HG02678 (cell line): ENCODE data around the gene HSPB2.
A peak's percentile ranks its signal among the peaks of the same experiment; 100 is the strongest.

Source experiments
- ATAC-seq: cut with Tn5 transposase; IDR thresholded peaks from one replicate; pipeline ENCODE4 v1.9.1; 2021; ENCODE audit warnings: mild to moderate bottlenecking, moderate library complexity; ENCODE audit not compliant: unreplicated experiment

The HSPB2 gene

DNA sequence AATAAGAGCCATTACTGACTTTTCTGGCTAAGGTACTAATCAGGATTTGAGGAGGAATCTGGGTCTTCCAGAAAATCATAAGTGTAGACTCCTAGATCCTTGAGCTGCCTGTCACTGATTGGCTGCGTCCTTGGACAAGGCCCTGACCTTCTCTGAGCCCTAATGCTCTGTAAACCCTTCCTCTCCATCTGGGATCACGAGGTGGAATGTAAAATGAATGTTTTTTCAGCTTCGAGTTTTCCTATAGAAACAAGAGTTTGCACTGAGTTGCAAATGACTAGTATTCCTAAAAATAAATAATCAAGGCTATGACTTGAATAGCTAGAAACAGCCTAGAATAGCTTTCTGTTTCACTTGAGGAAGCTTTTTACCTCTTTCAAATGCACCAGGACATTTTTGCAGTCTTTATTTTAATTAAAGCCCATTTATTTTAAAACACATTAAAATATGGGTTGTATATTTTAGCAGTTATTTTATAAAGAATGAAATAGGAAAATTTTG, 23.6 kb downstream of the HSPB2 start:
- ATAC-seq: no peak

DNA sequence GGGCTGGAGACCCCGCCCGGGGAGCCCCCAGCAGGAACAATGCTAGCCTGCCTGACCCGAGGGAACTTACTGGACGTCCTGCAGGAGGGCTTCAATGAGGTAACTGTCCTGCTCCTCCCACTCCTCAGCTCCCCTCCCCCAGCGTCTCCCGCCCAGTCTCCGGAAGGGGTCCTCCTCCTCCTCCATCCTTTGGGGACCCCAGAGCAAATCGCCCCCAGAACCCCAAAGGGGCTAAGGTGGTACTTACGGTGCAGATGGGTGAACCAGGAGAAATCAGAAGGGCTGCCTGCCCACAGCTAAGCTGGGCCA, 24.9 kb downstream of the HSPB2 start:
- no peak for ATAC-seq

DNA sequence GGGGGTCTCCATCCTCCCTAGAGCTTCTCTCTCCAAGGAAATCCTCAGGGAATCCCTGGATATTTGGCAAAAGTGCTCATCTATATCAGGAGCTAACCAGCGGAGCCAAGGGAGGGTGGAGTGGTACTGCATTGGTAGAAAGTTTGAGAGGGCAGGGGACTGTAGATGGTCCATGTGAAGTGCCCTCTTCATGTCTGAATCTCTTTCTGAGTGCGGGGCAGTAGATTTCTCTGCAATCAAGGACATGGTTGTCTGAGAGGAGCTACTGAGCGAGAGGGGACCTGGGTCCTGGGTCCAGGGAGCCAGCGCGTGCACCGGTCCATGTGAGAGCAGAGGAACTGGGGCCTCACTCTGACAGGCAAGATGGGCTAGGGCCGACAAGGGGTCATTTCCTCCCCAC, 25.3 kb downstream of the HSPB2 start:
- ATAC-seq: no peak

DNA sequence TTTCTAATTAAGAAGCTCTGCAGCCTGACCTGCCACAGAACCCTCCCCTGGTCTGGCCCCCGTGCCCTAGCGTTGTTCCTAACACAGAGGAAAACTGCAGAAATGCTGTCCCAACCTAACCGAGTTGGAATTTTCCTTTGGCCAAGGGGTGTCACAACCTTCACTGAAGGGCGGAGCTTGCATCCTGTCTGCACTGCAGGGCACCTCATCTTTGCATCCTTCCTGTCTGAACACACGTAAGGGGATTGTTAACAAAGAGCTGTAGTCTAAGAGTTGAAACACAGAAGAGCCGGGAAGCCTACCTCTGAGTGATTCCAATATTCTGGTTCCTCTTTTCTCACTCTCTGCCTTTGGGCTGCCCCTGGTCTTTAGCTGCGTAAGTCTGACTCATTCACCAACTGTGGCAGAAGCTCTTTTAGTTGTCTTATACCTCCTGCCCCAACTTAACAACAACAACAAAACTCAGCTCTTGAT, 26.2 kb downstream of the HSPB2 start:
- peak; percentile 78 for ATAC-seq

DNA sequence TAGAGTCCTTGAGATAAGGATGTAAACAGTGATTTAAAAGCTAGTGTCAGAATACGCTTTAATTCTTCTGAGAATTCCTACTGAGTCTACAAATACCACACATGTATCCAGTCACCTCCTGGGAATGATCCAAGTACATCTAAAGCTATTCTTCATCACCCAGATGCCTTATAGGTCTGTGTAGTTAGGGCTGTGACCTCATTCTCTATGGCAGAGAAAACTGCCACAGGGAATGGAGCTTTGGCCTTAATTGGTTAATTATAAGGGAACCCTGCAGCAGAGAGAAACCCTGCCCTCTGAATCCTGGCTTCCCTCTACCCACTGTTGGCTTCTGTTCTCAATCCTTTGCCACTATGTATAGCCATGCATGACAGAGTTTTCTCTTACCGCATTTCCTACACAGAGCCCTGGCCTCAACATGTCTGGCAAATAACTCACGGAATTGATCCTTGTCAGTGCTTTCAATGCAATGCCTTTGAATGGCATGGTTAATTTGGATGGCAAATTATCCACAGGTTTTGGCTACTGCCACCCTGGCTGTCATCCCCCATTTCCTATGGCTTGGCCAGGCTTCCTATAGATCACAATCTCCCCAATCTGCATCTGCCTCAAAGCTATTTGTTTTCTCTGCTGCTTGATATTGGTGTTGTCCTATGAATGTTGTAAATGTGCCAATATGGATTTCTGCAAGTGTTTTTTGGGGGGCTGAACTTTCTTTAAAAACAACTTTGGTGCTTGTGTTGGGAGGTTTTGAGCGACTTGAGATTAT, 27.5 kb downstream of the HSPB2 start:
- no peak for ATAC-seq

DNA sequence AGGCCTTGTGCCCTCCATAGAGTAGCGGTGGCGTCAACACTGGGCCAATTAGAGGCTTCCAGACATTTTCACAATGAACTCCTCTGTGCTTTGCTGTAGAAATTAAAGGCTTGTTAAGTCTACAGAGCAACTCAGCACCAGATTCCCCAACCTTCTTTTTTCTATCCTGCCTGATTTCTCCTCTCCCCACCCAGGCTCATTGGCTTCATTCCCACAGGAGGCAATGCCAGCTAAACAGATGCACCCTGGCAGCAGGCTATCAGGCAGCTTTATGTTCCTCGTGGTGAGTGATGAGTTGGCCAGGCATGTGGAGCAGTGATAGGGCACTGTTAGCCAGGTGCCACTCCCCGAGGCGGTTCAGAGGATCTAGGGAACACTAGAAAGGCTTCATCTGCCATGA, 29.4 kb downstream of the HSPB2 start:
- ATAC-seq: no peak

DNA sequence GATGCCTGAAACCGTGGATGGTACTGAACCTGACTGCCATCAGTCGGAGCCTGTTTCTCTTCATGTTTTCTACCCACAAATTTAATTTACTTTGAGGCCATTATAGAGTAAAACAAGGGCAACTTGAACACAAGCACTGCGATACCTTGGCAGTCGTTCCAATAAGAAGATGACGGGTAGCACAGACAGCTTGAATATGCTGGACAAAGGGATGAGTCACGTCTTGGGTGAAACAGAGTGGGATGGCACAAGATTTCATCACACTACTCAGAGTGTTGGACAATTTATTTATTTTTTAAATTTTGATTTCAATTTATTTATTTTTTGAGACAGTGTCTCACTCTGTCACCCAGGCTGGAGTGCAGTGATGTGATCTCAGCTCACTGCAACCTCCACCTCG, 30.3 kb downstream of the HSPB2 start:
- no peak for ATAC-seq

DNA sequence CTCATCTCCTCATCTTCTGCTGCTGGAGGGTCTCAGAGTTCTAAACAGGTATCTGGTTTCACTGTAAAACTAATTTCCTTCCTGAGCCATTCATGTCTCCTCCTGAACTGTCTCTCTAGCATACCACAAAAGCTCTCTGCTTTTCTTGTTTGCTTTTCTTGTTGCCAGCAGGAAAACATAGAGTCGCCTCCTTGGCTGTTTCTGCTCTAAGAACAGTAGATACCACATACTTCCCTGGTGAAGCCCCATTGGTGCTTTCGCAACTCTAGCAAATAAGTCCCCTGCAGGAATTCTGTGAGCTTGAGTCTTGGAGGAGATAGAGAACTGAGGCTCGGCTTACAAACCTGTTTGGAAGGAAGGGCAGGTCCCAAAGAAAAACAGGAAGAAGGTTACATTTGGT, 31.6 kb downstream of the HSPB2 start:
- no peak for ATAC-seq

DNA sequence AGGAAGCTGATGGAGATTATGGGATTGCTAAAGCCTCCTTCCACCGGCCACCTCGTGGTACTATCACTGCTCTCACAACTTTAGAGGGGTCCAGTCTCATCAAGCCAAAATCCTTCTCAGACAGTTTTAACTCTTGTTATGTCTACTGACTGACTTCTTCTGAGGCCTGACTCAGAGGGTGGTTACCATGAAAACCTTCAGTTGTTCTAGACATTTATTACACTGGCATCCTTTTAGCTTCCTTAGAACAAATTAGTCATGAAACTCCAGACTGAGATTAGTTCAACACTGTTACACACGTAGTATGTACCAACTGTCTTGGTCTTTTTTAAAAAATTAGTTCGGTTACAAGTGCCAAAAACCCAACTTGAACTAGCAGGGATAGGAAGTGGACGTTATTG, 32.1 kb downstream of the HSPB2 start:
- ATAC-seq: no peak

DNA sequence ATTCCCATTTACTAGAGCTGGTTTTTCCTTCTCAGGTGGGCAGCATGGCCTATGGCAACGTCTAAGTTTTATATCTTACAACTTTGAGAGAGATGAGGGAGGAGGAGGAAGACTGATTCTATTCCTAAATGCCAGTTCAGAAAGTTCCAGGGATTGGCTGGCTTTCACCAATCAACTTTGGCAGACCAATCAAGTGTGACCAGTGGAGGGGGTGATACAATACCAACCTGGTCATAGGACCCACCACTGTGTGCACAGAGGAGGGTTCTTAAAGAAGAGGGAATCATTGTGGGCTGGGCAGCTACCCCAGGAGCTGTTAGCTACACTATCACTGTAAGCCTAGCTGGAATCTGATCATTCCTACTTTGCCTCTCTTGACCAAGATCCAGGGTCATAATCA, 32.7 kb downstream of the HSPB2 start:
- no peak for ATAC-seq

DNA sequence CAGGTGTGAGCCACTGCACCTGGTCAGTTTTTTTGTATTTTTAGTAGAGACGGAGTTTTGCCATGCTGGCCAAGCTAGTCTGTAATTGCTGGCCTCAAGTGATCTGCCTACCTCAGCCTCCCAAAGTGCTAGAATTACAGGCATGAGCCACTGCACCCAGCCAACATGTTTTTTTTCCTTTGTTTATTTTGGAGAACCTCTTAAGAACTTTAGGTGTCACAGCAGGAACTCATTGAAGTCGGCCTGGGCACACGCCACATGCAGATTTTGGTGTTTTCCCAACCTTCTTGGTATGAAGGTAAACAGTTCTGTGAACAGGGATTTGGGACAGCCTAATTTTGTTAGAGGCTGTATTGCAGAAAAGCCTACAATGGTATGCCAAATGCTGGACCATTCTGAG, 34.0 kb downstream of the HSPB2 start:
- no peak for ATAC-seq

DNA sequence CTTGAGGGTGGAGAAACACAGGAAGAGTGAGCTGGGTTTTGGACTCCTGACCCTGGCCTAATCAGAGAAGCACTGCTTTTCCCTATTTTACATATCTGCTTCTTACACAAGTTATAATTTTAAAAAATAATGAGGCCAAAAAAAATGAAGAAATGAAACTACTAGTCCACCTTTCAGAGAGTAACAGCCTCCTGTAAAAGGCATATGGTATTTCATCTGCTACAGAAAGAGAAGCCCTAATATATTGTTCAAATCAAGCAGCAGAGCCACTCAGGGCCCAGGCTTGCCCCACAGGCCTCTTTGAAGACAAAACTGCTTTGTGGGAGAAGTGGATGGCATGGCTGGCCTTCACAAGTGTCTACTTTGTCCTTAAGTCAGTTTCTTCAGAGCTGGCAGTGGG, 34.6 kb downstream of the HSPB2 start:
- ATAC-seq: no peak

DNA sequence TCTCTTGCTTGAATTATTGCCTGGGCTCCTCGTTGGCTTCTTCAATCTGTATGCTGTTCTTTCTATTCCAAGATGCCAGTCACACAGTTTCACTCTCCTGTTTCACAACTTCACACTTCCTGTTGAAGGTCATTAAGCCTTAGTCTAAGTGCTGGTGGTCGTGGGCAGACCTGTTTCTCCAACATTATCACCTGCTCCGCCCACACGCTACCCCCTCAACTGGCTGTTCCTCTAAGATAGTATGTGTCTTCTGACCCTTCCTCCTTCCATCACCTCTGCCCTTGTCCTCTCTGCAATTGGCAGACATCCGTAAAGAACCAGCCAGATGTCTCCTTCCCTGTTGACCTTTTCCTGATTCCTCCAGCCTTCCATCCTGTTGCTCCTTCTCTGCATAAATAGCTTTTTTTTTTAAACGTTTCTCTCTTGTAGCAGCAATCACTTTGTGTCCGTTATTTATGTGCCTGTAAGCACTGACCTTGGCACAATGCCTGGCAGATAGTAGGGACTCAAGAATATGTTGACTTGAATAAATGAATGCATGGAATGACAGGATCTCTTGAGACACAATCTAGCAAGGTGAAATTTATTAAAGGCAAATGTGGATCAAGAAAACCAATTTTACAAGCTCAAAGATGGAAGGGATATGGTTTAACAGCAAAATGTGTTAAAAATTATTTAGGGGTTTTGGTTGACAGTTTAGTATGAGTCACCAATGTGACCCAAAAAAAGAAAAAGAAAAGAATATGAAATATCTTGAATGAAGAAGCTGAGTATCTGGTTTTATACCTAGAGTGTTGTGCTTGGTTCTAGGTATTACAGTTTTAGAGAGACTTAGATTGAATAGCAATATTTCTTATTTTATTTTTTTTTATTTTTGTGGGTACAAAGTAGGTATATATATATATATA, 37.2 kb downstream of the HSPB2 start:
- no peak for ATAC-seq

DNA sequence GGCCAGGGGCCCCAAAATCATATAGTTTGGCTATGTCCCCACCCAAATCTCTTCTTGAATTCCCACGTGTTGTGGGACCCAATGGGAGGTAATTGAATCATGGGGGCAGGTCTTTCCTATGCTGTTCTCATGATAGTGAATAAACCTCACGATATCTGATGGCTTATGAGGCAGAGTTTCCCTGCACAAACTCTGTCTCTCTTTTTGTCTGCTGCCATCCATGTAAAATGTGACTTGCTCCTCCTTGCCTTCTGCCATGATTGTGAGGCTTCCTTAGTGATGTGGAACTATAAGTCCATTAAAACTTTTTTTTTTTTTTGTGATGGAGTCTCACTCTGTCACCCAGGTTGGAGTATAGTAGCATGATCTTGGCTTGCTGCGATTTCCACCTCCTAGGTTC, 39.0 kb downstream of the HSPB2 start:
- no peak for ATAC-seq

DNA sequence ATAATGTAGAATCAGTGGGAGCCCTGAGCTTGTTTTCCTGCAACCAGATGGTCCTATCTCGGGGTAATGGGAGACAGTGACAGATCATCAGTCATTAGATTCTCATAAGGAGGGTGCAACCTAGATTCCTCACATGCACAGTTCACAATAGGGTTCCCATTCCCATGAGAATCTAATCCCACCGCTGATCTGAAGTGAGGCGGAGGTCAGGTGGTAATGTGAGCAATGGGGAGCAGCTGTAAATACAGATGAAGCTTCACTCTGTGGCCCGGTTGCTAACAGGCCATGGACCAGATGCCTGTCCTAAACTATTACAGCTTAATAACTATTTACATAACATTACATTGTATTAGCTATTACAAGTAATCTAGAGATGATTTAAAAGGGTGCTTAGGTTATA, 41.6 kb downstream of the HSPB2 start:
- no peak for ATAC-seq

DNA sequence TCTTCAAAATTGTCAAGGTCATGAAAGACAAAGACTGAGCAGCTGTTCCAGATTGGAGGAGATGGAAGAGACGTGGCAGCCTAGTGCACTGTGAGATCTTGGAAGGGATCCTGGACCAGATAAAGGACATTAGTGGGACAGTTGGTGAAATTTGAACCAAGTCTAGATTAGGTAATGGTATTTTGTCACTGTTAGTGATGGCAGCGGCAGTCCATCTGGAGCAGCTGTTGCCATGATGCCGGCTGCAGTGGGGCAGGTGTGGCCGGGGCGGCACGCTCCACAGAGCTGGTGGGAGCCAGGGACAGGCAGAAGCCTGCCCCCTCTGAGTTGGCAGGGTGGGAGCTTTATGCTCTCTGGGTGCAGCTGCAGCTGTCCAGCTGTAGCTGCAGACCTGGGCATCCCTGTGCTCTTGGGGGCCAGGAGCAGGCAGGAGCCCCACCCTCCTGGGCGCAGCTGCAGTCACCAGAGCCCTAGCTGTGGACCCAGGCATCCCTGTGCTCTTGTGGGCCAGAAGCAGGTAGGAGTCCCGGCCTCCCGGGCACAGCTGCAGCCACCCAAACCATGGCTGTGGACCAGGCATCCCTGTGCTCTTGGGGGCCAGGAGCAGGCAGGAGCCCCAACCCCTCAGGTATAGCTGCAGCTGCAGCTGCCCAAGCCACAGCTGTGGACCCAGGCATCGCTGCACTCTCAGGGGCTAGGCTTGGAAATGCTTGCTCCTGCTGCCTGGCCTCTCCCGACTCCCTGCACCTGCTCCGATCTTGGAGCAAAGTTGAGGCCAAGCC, 45.3 kb downstream of the HSPB2 start:
- no peak for ATAC-seq

DNA sequence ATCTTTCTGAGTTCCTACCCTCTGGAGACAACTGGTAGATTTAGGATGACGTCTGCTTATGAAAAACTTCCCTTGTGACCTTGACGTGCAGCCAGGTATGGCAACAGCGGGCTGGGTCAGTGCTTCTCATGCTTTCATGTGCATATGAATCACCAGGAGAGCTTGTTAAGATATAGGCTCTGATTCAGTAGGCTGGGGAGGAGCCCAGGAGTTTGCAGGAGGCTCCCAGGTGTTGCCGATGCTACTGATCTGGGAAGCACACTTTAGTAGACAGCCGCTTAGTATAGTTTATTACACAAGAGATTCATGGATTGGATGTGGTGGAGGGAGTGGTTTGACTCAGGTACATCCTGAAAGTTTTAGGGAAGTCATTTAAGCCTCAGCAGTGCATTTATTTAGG, 48.4 kb downstream of the HSPB2 start:
- ATAC-seq: no peak

DNA sequence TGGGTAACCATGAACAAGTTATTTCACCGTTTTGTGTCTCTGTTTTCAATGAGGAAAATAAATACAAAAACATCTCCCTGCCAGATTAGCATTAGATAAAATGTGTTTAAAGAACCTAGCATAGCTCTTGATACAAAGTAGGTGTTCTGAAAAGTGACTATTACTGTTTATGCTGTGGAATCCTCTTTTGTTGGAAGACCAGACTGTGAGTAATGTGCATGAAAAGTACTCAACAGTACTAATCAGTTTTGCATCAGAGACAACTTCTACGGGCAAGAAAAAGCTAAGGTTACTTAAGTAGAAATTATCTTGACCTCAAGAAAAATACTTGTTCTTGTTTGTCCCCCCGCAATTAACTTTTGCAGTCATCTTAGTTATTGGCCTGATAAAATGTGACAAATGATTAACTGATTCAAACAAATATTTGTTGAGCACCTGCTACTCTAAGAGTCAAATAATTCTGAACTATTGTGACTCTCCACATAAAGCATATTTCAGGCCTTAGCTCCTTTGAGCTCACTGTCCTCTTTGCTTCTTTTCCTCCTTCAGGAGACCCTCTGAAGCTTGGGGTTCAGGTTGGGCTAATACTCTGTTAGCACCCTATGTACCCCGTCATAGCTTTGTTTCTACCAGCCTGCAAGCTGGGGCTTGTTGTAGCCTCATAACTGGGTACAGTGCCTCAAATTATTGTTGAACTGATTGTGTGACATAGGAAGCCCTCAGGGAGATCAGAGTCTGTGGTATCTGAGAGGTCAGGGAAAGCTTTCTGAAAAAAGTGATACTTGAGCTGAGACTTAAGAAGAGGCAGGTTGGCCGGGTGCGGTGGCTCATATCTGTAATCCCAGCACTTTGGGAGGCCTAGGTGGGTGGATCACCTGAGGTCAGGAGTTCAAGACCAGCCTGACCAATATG, 49.1 kb downstream of the HSPB2 start:
- ATAC-seq: no peak
